ENCODE measurements around the gene SGMS1. TPM values are rescaled to one million over a fixed set of nuclear protein-coding genes. Genes with fewer than 3 reads are reported as not detected.

Gene SGMS1
- total RNA-seq, 2 experiments from 2014 or later, result 7.5 to 9.0 TPM

DNA sequence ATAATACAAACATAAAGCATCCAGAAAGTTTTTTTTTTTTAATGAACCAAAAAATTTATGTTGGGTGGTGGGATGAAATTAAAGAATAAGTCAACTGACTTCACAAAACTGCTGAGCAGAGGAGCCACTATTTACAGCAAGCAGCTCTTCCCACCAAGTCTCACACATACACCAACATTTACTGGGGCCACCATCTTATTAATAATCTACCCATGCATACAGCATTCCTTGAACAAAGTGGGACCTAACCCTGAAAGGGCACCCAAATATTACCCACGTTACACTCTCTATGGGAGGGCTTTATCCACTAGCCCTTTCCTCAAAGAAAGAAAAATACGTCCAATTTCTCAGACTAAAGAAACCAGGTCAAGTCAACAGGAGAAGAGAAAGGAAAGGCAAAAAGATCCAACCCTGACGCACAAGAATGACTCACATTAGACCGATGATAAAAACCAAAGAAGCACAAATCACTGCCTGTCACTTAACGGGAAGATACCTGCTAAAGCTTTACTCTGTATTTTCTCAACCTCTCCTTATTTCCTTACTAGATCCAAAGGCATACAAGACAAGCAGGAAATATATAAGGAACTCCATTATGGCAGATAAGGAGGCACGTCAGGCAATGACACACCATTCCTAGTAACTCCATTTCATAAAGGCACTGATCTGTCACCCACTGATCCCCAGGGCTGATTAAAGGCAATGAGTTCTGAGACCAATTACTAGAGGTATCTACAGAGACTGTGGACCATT is 230.6 kb downstream of the SGMS1 start:
- H3K27ac Mint-ChIP-seq, result no peak overlapping the region
- no peak for DNase-seq
- peaks cover 41% of the 10 kb centered on the region for H3K4me1 Mint-ChIP-seq
- no peak for ATAC-seq
- intact Hi-C loops (cut with DNase I, micrococcal nuclease), result no loop called here
- ChIA-PET POLR2A (no interaction called here), CTCF (interaction anchor here (1.4 kb wide), 1 partner anchor 12 kb away, joined by 4 read pairs; no protein-coding TSS in a partner anchor)
- H3K36me3 Mint-ChIP-seq (ENCODE audit: low read depth), result peaks cover 6% of the 10 kb centered on the region
- H3K27me3 Mint-ChIP-seq, result no peaks in the 10 kb centered on the region
- no peaks in the 10 kb centered on the region for H3K9me3 Mint-ChIP-seq (ENCODE audit: low read depth)
- H3K4me3 Mint-ChIP-seq, result no peak overlapping the region

DNA sequence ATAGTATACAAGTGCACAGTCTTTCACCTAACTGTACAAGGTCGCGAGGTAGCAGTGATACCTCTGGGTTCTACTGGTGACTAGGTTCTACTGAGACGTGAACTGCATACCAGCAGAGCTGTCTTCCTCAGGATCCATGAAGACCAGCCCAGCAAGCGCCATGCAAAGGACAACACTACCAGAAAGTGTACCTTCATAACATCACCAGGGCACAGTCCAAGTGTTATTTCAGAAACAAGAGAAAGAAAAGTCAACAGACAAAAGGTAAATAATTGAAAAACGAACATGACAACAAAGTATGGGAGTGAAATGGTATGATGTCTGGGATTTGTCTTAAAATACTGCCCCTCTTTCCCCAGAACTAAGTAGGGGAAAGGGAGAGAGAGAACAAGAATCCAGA is 231.3 kb downstream of the SGMS1 start:
- DNase-seq, result no peak
- Mint-ChIP-seq H3K4me3 (no peak overlapping the region), H3K9me3 (ENCODE audit: low read depth) (no peaks in the 10 kb centered on the region), H3K36me3 (ENCODE audit: low read depth) (peaks cover 6% of the 10 kb centered on the region), H3K27ac (no peak overlapping the region), H3K27me3 (no peaks in the 10 kb centered on the region), H3K4me1 (peaks cover 40% of the 10 kb centered on the region)
- intact Hi-C loops (cut with DNase I, micrococcal nuclease), result no loop called here
- ChIA-PET CTCF (no interaction called here), POLR2A (no interaction called here)
- no peak for ATAC-seq

DNA sequence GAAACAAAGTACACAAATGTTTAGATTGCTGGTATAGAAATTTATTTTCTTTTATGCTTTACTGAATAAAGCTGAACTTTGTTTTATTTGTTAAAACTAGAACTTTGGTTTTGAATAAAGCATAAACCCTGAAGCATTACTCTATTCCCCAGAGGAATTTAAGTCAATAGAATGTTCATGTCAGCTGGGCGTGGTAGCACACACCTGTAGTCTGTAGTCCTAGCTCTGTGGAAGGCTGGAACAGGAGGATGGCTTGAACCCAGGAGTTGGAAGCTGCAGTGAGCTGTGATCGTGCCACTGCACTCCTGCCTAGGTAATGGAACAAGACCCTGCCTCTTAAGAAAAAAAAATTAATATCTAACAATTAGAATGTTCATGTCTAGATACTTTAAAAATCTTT is 233.5 kb downstream of the SGMS1 start:
- DNase-seq (no peak), ATAC-seq (no peak)
- H3K9me3 Mint-ChIP-seq (ENCODE audit: low read depth), result no peaks in the 10 kb centered on the region
- peaks cover 30% of the 10 kb centered on the region for H3K4me1 Mint-ChIP-seq
- H3K4me3 Mint-ChIP-seq, result no peak overlapping the region
- intact Hi-C loops (cut with DNase I, micrococcal nuclease), result no loop called here
- H3K27me3 Mint-ChIP-seq, result no peaks in the 10 kb centered on the region
- H3K36me3 Mint-ChIP-seq (ENCODE audit: low read depth), result peaks cover 3% of the 10 kb centered on the region
- H3K27ac Mint-ChIP-seq, result no peak overlapping the region
- ChIA-PET POLR2A (no interaction called here), CTCF (no interaction called here)

DNA sequence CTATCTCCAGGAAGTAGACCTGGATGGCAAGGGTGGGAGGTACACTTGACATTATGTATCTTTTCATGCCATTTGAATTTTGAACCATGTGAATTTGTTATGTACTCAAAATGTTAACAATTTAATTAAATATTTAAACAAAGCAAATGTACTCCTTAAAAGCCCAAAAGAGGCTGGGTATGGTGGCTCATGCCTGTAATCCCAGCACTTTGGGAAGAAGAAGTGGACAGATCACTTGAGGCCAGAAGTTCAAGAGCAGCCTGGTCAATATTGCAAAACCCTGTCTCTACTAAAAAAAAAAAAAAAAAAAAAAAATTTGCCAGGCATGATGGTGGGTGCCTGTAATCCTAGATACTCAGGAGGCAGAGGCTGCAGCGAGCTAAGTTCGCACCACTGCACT is 235.6 kb downstream of the SGMS1 start:
- Mint-ChIP-seq H3K9me3 (ENCODE audit: low read depth) (no peaks in the 10 kb centered on the region), H3K4me3 (no peak overlapping the region), H3K27ac (no peak overlapping the region), H3K36me3 (ENCODE audit: low read depth) (peaks cover 2% of the 10 kb centered on the region), H3K27me3 (no peaks in the 10 kb centered on the region), H3K4me1 (peaks cover 20% of the 10 kb centered on the region)
- ChIA-PET POLR2A (no interaction called here), CTCF (no interaction called here)
- DNase-seq, result no peak
- intact Hi-C loops (cut with DNase I, micrococcal nuclease), result no loop called here
- no peak for ATAC-seq

DNA sequence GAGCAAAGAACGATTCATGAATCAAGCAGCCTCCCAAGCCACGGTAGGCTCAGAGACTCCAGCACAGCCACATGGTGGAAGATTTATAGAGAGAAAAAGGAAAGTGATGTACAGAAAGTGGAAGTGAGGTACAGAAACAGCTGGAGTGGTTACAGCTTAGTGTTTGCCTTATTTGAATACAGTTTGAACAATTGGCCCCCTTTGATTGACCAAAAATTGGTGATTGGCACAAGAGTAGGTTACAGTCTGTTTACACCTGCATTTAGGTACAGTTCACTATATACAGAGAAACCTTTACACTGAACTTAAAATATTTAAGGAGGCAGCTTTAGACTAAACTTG is 236.1 kb downstream of the SGMS1 start:
- Mint-ChIP-seq H3K4me1 (peaks cover 18% of the 10 kb centered on the region), H3K27ac (no peak overlapping the region), H3K9me3 (ENCODE audit: low read depth) (no peaks in the 10 kb centered on the region), H3K4me3 (no peak overlapping the region), H3K36me3 (ENCODE audit: low read depth) (no peaks in the 10 kb centered on the region), H3K27me3 (no peaks in the 10 kb centered on the region)
- ChIA-PET POLR2A (interaction anchor here (0.6 kb wide), 1 partner anchor 19 kb away, joined by 3 read pairs; no protein-coding TSS in a partner anchor), CTCF (interaction anchor here (0.8 kb wide), 1 partner anchor 27 kb away, joined by 3 read pairs; no protein-coding TSS in a partner anchor)
- peak; percentile 39 for ATAC-seq
- intact Hi-C loops (cut with DNase I, micrococcal nuclease), result no loop called here
- no peak for DNase-seq

DNA sequence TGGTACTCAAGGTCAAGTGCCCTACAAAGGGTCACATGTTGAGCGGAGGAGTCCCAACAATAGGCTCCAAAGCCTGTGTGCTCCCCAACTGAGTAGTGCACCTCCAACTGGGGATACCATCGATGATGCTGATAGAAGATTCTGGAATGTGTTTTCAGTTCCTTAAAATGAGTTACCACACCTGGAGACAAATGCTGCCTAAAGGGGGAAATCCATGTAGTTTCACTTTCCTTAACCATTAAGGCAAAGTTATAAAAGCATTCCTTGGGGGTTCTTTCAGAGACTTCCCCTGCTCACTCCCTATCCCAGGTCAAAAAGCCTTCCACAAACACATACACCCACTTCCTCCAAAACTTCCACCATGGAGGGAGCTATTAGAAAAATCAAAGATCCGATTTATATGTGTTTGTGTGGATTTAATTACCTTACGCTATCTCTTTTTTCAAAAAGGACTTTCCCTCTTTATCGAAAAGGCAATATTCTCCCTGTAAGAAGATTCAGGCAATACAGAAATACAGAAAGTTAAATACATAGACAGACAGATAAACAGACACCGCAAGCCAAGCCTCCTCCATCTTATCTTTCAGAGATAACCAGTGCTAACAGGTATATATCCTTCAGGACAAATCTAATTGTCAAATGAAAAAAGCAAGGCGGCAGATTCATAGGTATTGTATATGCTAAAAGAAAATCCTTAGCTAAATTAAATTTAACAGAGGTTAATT is 236.6 kb downstream of the SGMS1 start:
- Mint-ChIP-seq H3K4me3 (no peak overlapping the region), H3K9me3 (ENCODE audit: low read depth) (no peaks in the 10 kb centered on the region), H3K27me3 (no peaks in the 10 kb centered on the region), H3K4me1 (peaks cover 18% of the 10 kb centered on the region), H3K27ac (no peak overlapping the region), H3K36me3 (ENCODE audit: low read depth) (no peaks in the 10 kb centered on the region)
- intact Hi-C loops (cut with DNase I, micrococcal nuclease), result no loop called here
- CTCF ChIA-PET, result interaction anchor here (0.8 to 1.2 kb wide), 2 partner anchors 9 to 26 kb away, joined by 3 read pairs; no protein-coding TSS in a partner anchor
- POLR2A ChIA-PET, result interaction anchor here (0.6 kb wide), 1 partner anchor 19 kb away, joined by 3 read pairs; no protein-coding TSS in a partner anchor
- ATAC-seq (no peak), DNase-seq (no peak)

DNA sequence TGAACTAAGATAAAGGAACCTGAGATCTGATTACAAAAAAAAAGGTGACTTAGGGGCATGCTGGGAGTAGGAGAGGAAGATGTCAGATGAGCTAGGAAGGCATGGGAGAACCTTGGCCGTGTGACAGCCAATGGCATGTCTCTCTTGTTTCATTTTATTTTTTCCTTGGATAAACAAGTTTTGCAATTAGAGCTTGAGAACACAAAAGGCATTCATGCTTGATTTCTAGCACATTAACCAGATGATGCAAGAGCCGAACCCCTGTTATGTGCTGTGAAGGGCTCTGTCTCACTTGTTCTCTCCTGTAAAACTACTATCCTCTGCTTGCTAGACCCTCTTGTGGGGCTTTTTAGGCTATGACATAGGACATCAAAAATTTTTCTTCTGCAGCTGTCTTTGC is 238.1 kb downstream of the SGMS1 start:
- ATAC-seq (no peak), DNase-seq (no peak)
- H3K4me3 Mint-ChIP-seq, result no peak overlapping the region
- H3K4me1 Mint-ChIP-seq, result peaks cover 18% of the 10 kb centered on the region
- H3K36me3 Mint-ChIP-seq (ENCODE audit: low read depth), result no peaks in the 10 kb centered on the region
- CTCF ChIA-PET, result interaction anchor here (0.6 to 1.2 kb wide), 3 partner anchors 16 to 182 kb away, joined by 3 read pairs; no protein-coding TSS in a partner anchor
- intact Hi-C loops (cut with DNase I, micrococcal nuclease), result no loop called here
- POLR2A ChIA-PET, result no interaction called here
- H3K27me3 Mint-ChIP-seq, result no peaks in the 10 kb centered on the region
- no peak overlapping the region for H3K27ac Mint-ChIP-seq
- no peaks in the 10 kb centered on the region for H3K9me3 Mint-ChIP-seq (ENCODE audit: low read depth)

DNA sequence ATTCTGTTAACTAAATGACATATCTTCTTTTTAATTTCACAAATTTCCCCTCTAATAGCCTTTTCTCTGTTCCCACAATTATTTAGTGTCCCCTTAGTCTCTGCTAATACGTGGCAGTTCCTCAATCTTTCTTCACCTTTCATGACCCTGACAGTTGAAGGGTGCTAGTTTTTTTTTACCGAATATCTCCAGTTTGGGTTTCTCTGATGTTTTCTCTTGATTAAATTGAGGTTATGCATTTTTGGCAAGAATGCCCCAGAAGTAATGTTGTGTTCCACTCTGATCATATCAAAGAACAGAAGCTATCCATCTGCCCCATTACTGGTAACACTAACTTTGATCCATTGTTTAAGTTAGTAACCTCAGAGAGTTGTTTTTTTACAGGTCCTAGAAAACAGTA is 238.9 kb downstream of the SGMS1 start:
- H3K36me3 Mint-ChIP-seq (ENCODE audit: low read depth), result no peaks in the 10 kb centered on the region
- CTCF ChIA-PET, result interaction anchor here (0.6 to 1.2 kb wide), 2 partner anchors 15 to 148 kb away, joined by 3 read pairs; no protein-coding TSS in a partner anchor

DNA sequence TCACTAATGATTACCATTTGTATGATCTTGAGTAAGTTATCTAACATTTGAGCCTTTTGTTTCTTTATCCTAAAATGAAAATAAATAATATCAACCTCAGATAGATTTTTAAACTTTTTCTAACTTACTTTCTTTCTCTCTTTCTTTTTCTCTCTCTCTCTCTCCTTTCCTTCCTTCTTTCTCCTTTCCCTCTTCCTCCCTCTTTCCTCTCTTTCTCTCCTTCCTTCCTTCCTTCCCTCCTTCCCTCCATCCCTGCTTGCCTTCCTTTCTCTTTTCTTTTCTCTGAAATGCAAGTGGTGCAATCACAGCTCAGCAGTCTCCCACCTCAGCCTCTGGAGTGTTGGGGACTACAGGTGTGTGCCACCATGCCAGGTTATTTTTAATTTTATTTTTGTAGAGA is 239.5 kb downstream of the SGMS1 start:
- H3K9me3 Mint-ChIP-seq (ENCODE audit: low read depth), result no peaks in the 10 kb centered on the region
- DNase-seq (no peak), ATAC-seq (no peak)
- ChIA-PET POLR2A (no interaction called here), CTCF (no interaction called here)
- no peaks in the 10 kb centered on the region for H3K36me3 Mint-ChIP-seq (ENCODE audit: low read depth)
- H3K4me1 Mint-ChIP-seq, result peaks cover 21% of the 10 kb centered on the region
- intact Hi-C loops (cut with DNase I, micrococcal nuclease), result no loop called here
- H3K27ac Mint-ChIP-seq, result no peak overlapping the region
- no peak overlapping the region for H3K4me3 Mint-ChIP-seq
- no peaks in the 10 kb centered on the region for H3K27me3 Mint-ChIP-seq

More for the DNA sequence above, 238.9 kb downstream of the SGMS1 start:
- no peaks in the 10 kb centered on the region for H3K27me3 Mint-ChIP-seq
- peaks cover 19% of the 10 kb centered on the region for H3K4me1 Mint-ChIP-seq
- H3K4me3 Mint-ChIP-seq, result no peak overlapping the region
- DNase-seq (no peak), ATAC-seq (no peak)
- no peaks in the 10 kb centered on the region for H3K9me3 Mint-ChIP-seq (ENCODE audit: low read depth)
- no peak overlapping the region for H3K27ac Mint-ChIP-seq
- POLR2A ChIA-PET, result no interaction called here
- intact Hi-C loops (cut with DNase I, micrococcal nuclease), result no loop called here

DNA sequence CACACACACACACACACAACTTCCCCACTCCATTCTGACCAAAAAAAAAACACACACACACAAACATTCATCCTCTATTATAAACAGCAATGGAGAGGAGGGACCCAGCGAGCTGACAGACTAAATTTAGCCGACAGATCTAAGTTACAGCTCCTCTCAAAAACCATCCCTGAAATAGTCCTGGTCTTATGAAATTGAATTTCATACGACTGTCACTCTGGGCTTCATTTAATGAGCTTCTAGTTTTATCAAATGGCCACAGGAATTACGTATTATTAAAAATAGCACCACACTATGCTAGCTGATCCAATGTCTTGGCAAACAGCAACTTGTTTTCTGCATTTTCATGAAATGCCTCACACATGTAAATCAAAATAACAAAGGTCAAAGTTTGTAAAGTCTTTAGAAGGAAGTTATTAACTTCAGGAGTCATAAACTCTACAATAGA is 241.2 kb downstream of the SGMS1 start:
- Mint-ChIP-seq H3K9me3 (ENCODE audit: low read depth) (no peaks in the 10 kb centered on the region), H3K27ac (no peak overlapping the region), H3K27me3 (no peaks in the 10 kb centered on the region), H3K4me1 (peaks cover 18% of the 10 kb centered on the region), H3K4me3 (no peak overlapping the region), H3K36me3 (ENCODE audit: low read depth) (peaks cover 4% of the 10 kb centered on the region)
- ChIA-PET CTCF (interaction anchor here (0.6 to 0.8 kb wide), 3 partner anchors 10 to 132 kb away, joined by 3 read pairs; no protein-coding TSS in a partner anchor), POLR2A (no interaction called here)
- ATAC-seq (no peak), DNase-seq (no peak)
- intact Hi-C loops (cut with DNase I, micrococcal nuclease), result no loop called here

DNA sequence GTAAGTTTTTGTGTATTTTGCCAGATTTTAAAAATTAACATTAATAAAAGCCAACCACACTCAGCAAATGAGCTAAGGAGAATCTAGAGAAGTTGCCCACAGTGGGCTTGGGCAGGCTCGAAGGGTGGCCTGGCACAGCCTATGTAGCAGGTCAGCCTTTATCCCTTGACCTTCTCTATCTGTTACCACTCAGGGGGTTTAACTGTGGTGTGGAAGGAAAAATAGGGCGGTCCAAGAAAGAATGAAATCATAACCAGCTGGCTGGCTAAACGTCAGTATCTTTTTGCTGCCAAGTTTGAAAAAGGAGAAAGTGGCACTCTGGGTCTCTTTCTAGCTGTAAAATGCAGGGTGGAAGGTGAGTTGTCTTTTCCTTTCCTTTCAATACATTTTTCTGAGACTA is 242.1 kb downstream of the SGMS1 start:
- ChIA-PET CTCF (interaction anchor here (1.5 kb wide), 1 partner anchor 12 kb away, joined by 4 read pairs; no protein-coding TSS in a partner anchor), POLR2A (no interaction called here)
- Mint-ChIP-seq H3K9me3 (ENCODE audit: low read depth) (no peaks in the 10 kb centered on the region), H3K27me3 (no peaks in the 10 kb centered on the region), H3K27ac (no peak overlapping the region), H3K36me3 (ENCODE audit: low read depth) (peaks cover 11% of the 10 kb centered on the region), H3K4me1 (peaks cover 14% of the 10 kb centered on the region), H3K4me3 (no peak overlapping the region)
- ATAC-seq, result no peak
- intact Hi-C loops (cut with DNase I, micrococcal nuclease), result no loop called here
- DNase-seq, result no peak

DNA sequence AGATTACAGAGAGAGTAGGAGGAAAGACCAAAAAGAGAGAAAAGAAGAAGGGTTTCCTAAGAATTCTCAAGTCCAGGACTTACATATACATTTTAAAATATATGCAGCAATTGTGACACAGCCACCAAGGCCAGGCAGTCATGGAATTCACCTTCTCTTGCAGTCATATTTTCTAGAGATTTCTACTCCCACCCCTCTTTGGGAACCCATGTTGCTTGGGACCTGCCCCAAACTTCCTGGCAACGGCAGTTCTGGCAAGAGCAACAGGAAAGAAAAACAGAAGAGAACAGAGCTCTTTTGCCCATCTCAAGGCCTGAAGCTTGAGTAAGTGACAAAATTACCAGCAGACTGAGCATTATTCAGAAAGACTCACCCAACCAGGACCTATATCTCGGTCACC is 244.1 kb downstream of the SGMS1 start:
- Mint-ChIP-seq H3K27ac (no peak overlapping the region), H3K9me3 (ENCODE audit: low read depth) (no peaks in the 10 kb centered on the region), H3K36me3 (ENCODE audit: low read depth) (peaks cover 13% of the 10 kb centered on the region), H3K4me1 (peaks cover 14% of the 10 kb centered on the region), H3K27me3 (no peaks in the 10 kb centered on the region), H3K4me3 (no peak overlapping the region)
- DNase-seq, result no peak
- ChIA-PET POLR2A (no interaction called here), CTCF (no interaction called here)
- no peak for ATAC-seq
- intact Hi-C loops (cut with DNase I, micrococcal nuclease), result no loop called here
